T-helper 1 cell treated with Interleukin-12 subunit alpha and Interleukin-12 subunit beta and Interleukin-4 antibody, amounts not matched to agents 30 μg/mL and 1 μg/mL, for 36 hours (primary cell): Measurements from ENCODE around the gene TEAD2.
"Not testable (repeated sequence)": the region's sequence is repeated elsewhere in the genome, so short reads cannot be mapped to it uniquely, and the experiment has no call there.

Experiments used
- H3K27ac Mint-ChIP-seq: one replicate; pipeline ENCODE4 v1.8.0; 2021; ENCODE audit warnings: mild to moderate bottlenecking, mixed read lengths
- H3K27me3 Mint-ChIP-seq: one replicate; pipeline ENCODE4 v1.8.0; 2021; ENCODE audit warnings: low read depth, mixed read lengths
- H3K36me3 Mint-ChIP-seq: one replicate; pipeline ENCODE4 v1.8.0; 2021; ENCODE audit warnings: low read depth, mixed read lengths
- H3K4me1 Mint-ChIP-seq: one replicate; pipeline ENCODE4 v1.8.0; 2021; ENCODE audit warnings: low read depth, mixed read lengths
- H3K4me3 Mint-ChIP-seq: one replicate; pipeline ENCODE4 v1.8.0; 2021; ENCODE audit warnings: mild to moderate bottlenecking, moderate library complexity, mixed read lengths
- H3K9me3 Mint-ChIP-seq: one replicate; pipeline ENCODE4 v1.8.0; 2021; ENCODE audit warnings: mixed read lengths

Gene TEAD2

DNA sequence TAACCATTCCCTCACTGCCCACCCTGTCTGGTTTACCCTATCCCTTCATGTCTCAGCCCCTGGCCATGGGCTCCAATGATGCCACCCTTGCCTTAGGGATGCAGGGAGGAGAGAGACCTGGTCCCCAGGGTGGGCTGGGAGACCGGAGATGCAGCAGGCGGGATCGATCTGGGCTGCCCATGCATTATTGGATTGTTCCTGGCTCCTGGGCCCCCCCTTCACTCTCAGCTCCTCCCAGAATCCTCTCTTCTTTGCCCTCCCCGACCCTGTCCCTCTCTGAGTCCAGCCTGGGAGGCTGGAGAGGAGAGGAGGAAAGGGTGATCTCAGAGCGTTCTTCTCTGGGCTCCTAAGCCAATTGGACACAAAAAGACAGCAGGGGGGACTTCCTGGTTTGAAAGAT, 31.7 kb upstream of the TEAD2 start:
- Mint-ChIP-seq H3K27ac (no peak overlapping the region), H3K4me3 (no peak overlapping the region), H3K4me1 (peaks cover 18% of the 10 kb centered on the region), H3K9me3 (no peaks in the 10 kb centered on the region), H3K36me3 (no peaks in the 10 kb centered on the region), H3K27me3 (peaks cover 14% of the 10 kb centered on the region)

DNA sequence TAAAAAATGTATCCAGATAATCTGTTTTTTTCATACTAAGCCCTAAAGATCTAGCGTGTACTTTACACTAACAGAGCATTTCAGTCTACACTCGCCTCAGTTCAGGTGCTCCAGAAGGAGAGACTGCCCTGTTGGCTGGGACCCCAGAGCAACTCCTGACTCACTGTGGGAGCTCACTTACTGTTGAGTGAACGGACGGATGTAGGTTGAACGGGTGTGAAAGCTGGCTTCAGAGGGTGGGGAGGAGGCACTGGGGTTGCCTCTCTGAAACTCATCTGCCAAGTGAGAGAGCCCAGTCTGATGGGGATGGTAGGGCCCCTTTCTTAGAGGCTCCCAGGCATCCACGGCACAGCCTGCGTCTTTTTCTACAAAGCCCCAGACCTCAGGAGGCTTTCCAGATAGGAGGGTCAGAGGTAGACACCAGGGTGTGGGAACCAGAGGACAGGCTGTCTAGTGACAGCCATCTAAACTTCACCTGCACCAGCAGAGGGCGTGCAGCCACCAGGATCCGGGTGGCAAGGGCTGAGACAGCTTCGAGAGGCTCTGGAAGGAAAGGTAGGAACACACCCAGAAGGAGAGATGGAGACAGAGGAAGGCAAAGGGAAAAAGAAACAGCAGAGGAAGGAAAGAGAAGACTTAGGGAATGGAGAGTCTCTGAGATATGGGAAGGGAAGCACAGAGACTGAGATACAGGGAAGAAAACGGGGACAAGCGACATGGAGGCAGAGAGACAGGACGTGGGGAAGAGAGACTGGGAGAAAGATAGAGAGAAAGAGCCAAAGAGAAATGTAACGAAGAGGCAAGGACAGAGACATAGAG, 29.6 kb upstream of the TEAD2 start:
- no peaks in the 10 kb centered on the region for H3K36me3 Mint-ChIP-seq
- peaks cover 14% of the 10 kb centered on the region for H3K4me1 Mint-ChIP-seq
- H3K27me3 Mint-ChIP-seq, result peaks cover 9% of the 10 kb centered on the region
- H3K4me3 Mint-ChIP-seq, result no peak overlapping the region
- no peaks in the 10 kb centered on the region for H3K9me3 Mint-ChIP-seq
- peak overlapping the region; percentile 49 for H3K27ac Mint-ChIP-seq

DNA sequence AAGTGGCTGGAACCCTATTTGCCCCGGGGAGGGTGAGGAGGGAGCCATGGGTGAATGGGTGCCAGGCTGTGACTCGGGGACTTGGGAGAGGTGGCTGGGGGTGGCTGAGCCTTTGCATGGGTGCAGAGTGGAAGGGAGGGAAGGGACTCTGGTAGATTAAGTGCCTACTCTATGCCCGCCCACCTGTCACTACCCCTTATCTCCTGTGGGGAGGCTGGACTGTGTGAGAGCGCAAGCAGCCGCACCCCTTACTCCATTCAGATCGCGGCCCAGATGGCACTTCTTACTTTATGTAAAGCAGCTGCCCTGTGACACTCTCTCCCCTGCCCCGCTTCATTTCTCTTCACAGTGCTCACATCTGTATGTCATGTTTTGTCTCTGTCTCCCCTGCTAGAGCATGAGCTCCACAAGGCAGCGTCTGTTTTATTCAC, 28.7 kb upstream of the TEAD2 start:
- Mint-ChIP-seq H3K4me3 (no peak overlapping the region), H3K4me1 (peaks cover 14% of the 10 kb centered on the region), H3K36me3 (no peaks in the 10 kb centered on the region), H3K27me3 (peaks cover 9% of the 10 kb centered on the region), H3K9me3 (no peaks in the 10 kb centered on the region), H3K27ac (no peak overlapping the region)

DNA sequence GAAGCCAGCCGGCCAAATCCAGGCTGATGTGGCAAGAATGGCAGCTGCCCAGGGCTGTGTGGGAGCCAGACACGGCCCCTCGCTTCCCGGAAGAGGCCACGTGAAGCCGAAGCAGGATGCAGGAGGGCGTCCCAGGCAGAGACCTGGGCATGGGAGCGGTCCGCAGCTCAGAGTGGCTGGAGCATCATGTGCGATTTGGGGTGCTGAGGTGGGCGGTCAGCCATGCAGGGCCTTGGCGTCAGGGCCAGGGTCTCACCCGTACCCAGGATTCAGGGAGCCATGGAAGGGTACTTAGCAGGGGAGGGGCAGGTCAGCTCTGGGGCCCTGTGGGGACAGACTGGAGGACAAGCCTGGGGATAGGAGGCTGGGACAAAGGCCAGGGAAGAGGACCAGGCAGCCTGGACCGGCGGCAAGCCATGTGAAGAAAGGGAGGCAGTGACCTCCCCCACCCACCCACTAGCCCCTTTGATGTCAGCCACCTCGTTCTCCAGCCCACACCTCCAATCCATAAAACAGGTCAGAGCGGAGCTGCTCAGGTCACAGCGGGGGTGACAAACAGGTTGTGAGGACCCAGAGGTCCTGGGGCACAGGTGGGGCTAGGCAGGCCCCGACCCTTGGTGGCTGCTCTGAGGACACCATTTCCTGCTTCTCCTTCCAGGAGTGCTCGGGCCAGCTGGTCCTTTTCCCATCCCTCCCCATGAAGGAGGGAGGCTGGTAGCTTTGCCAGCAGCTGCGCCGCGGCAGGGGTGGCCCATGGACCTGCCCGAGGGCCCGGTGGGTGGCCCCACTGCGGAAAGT, 28.1 kb upstream of the TEAD2 start:
- no peaks in the 10 kb centered on the region for H3K9me3 Mint-ChIP-seq
- peaks cover 14% of the 10 kb centered on the region for H3K4me1 Mint-ChIP-seq
- H3K27ac Mint-ChIP-seq, result no peak overlapping the region
- H3K4me3 Mint-ChIP-seq, result no peak overlapping the region
- no peaks in the 10 kb centered on the region for H3K36me3 Mint-ChIP-seq
- peaks cover 9% of the 10 kb centered on the region for H3K27me3 Mint-ChIP-seq

DNA sequence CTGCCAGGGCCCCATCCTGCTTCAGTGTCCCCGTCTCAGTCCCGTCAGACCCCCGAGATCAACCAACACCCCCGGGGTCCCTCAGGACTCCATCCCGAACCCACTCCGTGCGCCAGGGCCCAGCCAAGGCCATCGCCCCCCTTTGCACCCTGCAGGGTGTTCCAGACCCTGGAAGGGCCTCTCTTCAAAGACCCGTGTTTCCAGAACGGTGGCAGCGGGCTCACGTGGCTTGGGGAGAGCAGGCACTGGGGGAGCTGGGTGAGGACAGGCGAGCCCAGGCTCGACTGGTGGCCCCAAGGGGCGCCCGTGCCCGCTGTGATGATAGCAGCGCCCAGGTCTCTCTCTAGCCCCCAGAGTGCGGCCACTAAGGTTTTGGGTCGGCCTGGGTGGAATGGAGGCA, 27.2 kb upstream of the TEAD2 start:
- peaks cover 14% of the 10 kb centered on the region for H3K4me1 Mint-ChIP-seq
- H3K27me3 Mint-ChIP-seq, result peaks cover 9% of the 10 kb centered on the region
- H3K9me3 Mint-ChIP-seq, result no peaks in the 10 kb centered on the region
- no peaks in the 10 kb centered on the region for H3K36me3 Mint-ChIP-seq
- no peak overlapping the region for H3K4me3 Mint-ChIP-seq
- no peak overlapping the region for H3K27ac Mint-ChIP-seq

DNA sequence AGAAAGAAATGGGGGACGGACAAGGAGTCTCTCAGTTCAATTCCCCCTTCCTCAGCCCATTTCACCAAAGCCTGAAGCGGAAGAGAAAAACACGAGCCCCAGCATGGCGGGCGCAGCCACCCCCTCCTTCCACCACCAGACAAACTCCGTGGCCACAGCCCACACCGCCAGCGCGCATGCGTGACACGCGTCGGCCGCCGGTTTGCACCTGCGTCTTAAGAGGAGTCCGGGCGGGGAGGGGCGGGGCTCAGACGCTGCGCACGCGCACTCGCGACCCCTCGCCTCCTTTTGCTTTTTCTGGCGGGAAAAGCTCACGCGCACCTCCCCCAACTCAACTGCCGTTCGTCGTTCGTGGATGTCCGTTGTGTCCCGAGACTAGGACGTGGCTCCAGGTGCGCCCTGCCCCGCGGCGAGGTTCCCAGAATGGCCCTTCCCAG, 25.7 kb upstream of the TEAD2 start, which contains the start of gene KASH5:
KASH5 (plus strand) TSS at position 314 of the 437 bp plus-strand sequence. CDS start 2,635 bp downstream, outside the sequence.
- H3K9me3 Mint-ChIP-seq, result no peaks in the 10 kb centered on the region
- no peak within 1 kb of the TSS for H3K4me3 Mint-ChIP-seq
- H3K4me1 Mint-ChIP-seq, result peaks cover 14% of the 10 kb centered on the region
- peak within 1 kb of the TSS; percentile 57 for H3K27ac Mint-ChIP-seq
- peaks cover 13% of the 10 kb centered on the region for H3K27me3 Mint-ChIP-seq
- no peaks in the 10 kb centered on the region for H3K36me3 Mint-ChIP-seq

DNA sequence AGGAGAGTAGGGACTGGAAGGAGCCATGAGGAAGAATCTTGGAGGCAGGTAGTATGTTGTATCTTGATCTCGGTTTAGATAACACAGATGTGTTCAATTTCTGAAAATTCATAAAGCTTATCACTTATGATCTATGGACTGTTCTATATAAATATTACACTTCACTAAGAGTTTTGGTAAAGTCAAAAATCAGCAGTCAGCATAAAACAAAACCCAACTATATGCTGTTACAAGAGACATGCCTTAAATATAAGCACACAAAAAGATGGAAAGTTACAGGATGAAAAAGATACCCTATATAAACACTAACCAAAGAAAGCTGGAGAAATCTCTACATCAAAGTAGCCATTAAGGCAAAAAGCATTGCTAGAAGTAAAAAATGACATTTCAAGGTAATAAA, 21.4 kb upstream of the TEAD2 start:
- H3K9me3 Mint-ChIP-seq, result peaks cover 4% of the 10 kb centered on the region
- H3K4me3 Mint-ChIP-seq, result no peak overlapping the region
- H3K27me3 Mint-ChIP-seq, result peaks cover 17% of the 10 kb centered on the region
- peaks cover 2% of the 10 kb centered on the region for H3K36me3 Mint-ChIP-seq
- no peak overlapping the region for H3K27ac Mint-ChIP-seq
- H3K4me1 Mint-ChIP-seq, result peaks cover under 1% of the 10 kb centered on the region

DNA sequence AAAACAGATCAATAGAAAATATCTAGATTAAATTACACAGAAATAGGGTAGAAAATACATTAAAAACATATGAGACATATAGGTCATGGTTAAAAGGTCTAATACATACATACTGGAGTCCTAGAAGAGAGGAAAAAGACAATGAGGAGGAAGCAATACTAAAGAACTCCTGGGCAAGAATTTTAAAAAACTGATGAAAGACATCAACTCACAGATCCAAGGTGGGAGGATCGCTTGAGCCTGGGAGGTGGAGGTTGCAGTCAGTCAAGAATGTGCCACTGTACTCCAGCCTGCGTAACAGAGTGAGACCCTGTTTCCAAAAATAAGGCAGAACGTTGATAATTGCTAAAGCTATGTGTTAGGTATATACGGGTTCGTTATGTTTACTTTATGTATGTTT, 20.4 kb upstream of the TEAD2 start:
- Mint-ChIP-seq H3K27me3 (peaks cover 17% of the 10 kb centered on the region), H3K4me3 (no peak overlapping the region), H3K27ac (no peak overlapping the region), H3K4me1 (no peaks in the 10 kb centered on the region), H3K9me3 (peaks cover 4% of the 10 kb centered on the region), H3K36me3 (peaks cover 2% of the 10 kb centered on the region)

DNA sequence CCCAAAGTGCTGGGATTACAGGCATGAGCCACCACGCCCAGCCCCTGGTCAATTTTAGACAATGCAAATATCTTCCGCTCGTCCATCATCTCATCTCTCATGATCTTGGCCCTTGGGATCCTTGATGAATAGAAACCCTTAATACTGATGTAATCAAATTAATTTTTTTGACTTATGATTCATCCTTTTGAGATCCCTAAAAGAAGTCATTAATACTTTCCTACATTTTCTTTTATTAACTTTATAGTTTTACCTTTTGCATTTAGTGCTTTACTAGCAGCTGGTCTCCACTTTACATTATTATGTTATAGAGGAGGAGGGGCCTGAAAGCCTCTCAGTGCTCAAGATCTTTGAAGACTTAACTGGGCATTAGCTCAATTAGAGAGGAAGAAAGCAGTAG, 18.2 kb upstream of the TEAD2 start:
- Mint-ChIP-seq H3K27ac (no peak overlapping the region), H3K4me3 (no peak overlapping the region), H3K27me3 (peaks cover 16% of the 10 kb centered on the region), H3K36me3 (peaks cover 2% of the 10 kb centered on the region), H3K4me1 (no peaks in the 10 kb centered on the region), H3K9me3 (peaks cover 4% of the 10 kb centered on the region)

DNA sequence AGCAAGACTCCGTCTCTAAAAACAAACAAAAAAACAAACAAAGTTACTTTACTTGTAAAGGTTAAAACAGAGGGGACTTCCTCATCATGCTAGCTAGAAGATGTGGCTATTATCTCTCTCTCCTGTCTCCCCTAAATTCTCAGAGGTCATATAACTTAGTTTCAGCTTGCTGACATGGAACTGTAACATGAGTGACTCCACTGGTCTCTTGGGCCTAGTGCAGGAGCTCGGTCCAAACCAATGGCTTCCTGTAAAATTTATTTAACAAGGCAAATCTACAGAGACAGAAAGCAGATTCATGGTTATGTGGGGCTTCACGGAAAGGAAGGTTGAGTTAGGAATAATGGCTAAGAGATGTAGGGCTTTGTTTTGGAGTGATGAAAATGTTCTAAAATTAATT, 16.3 kb upstream of the TEAD2 start:
- Mint-ChIP-seq H3K36me3 (peaks cover 2% of the 10 kb centered on the region), H3K4me3 (no peak overlapping the region), H3K27ac (no peak overlapping the region), H3K27me3 (peaks cover 14% of the 10 kb centered on the region), H3K4me1 (no peaks in the 10 kb centered on the region), H3K9me3 (peaks cover 4% of the 10 kb centered on the region)

DNA sequence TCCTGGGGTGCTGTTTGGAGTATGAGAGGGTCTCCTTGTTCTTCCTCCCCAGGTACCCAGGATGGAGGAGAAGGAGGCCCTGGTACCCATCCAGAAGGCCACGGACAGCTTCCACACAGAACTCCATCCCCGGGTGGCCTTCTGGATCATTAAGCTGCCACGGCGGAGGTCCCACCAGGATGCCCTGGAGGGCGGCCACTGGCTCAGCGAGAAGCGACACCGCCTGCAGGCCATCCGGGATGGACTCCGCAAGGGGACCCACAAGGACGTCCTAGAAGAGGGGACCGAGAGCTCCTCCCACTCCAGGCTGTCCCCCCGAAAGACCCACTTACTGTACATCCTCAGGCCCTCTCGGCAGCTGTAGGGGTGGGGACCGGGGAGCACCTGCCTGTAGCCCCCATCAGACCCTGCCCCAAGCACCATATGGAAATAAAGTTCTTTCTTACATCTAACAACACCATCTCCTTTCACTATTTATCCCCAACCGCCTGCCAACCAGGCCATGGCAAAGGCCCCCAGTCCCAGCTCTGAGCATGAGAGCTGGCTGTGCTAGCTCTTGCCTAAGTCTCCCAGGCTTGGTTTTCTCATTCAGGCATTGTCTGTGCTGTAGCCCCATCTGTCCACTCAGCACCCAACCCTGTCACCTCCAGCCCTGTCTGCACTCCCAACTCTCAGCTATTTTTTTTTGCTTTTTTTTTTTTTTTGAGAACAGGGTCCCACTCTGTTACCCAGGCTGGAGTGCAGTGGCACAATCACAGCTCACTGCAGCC, 12.6 kb upstream of the TEAD2 start:
- Mint-ChIP-seq H3K9me3 (no peaks in the 10 kb centered on the region), H3K27me3 (peaks cover 8% of the 10 kb centered on the region), H3K27ac (no peak overlapping the region), H3K4me3 (no peak overlapping the region), H3K36me3 (no peaks in the 10 kb centered on the region), H3K4me1 (no peaks in the 10 kb centered on the region)

DNA sequence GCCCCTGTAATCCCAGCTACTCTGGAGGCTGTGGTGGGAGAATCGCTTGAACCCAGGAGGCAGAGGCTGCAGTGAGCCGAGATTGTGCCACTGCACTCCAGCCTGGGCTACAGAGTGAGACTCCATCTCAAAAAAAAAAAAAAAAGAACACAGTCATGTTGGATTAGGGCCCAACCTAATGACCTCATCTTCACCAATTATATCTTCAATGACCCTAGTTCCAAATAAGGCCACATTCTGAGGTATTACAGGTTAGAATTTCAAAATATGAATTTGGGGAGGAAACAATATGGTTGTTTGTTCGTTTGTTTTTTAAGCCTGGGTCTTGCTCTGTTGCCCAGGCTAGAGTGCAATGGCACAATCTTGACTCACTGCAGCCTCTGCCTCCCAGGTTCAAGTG, 11.0 kb upstream of the TEAD2 start:
- H3K36me3 Mint-ChIP-seq, H3K27me3 Mint-ChIP-seq, H3K4me1 Mint-ChIP-seq, H3K4me3 Mint-ChIP-seq, H3K27ac Mint-ChIP-seq, H3K9me3 Mint-ChIP-seq: not testable (repeated sequence)

DNA sequence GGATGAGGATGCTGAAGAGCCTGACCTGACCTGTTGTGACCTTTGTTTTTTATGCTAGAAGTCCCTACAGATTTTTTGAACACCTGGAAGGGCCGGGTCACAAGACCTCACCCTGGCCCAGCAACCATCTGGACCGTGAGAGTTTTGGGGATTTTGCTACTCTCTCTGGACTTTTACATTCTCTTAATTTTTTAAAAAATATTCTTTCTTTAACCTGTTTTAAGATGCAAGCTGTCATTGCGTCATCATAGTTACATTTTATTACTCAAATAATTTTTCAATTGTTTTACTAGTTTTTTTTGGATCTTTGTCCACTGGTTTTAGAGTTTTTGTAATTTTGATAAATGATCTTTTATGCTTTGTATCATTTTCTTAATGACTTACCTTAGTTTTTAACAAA, 9.0 kb upstream of the TEAD2 start:
- Mint-ChIP-seq H3K27ac (no peak overlapping the region), H3K36me3 (peaks cover 2% of the 10 kb centered on the region), H3K27me3 (peaks cover 8% of the 10 kb centered on the region), H3K4me3 (no peak overlapping the region), H3K4me1 (no peaks in the 10 kb centered on the region), H3K9me3 (peaks cover 3% of the 10 kb centered on the region)

DNA sequence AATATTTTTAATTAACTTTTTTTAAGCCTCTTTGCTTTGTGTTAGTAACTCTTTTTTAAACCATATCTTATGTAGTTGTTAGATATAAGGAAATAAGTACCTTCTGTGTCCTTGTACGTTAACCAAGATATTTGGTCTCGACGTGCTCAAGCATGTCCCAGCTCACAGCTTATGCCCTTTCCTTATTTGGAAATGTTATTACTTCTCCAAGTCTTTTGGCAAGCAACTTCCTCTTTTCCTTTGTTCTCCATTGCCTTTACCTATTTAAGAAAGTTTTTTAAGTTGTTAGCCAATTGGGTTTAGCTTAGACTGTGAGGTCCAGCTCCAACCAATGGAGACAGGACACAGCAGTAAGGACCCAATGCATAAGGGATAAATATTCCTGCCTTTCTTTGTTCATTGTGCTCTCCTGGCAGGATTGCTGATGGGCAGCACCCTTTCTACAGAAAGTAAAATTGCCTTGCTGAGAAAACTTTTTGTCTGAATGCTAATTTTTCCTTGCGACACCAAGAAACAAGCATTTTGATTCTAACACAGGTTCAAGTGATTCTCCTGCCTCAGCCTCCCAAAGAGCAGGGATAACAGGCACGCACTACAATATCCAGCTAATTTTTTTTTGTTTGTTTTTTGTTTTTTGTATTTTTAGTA, 6.6 kb upstream of the TEAD2 start:
- peaks cover 3% of the 10 kb centered on the region for H3K9me3 Mint-ChIP-seq
- H3K27me3 Mint-ChIP-seq, result peaks cover 12% of the 10 kb centered on the region
- H3K4me1 Mint-ChIP-seq, result no peaks in the 10 kb centered on the region
- H3K27ac Mint-ChIP-seq, result no peak overlapping the region
- peaks cover 2% of the 10 kb centered on the region for H3K36me3 Mint-ChIP-seq
- H3K4me3 Mint-ChIP-seq, result no peak overlapping the region
